Colonic mucosa (tissue), 4 donors: ENCODE data around the gene SMIM38. TPM values are rescaled to one million over a fixed set of nuclear protein-coding genes. Genes with fewer than 3 reads are reported as not detected.
A peak's percentile ranks its signal among the peaks of the same experiment; 100 is the strongest.

Experiments used
- DNase-seq: peaks from one replicate; pipeline ENCODE4 v3.0.0-alpha.2; 2020
- H3K27ac ChIP-seq: fragments of 200-600 bp; one replicate; pipeline ENCODE4 v1.8.0; 2021
- H3K27me3 ChIP-seq: fragments of 200-600 bp; one replicate; pipeline ENCODE4 v1.8.0; 2021
- H3K36me3 ChIP-seq: fragments of 200-600 bp; one replicate; pipeline ENCODE4 v1.8.0; 2021
- H3K4me1 ChIP-seq: fragments of 200-600 bp; one replicate; pipeline ENCODE4 v1.8.0; 2021; ENCODE audit warnings: mild to moderate bottlenecking
- H3K4me3 ChIP-seq: fragments of 200-600 bp; one replicate; pipeline ENCODE4 v1.8.0; 2021
- H3K9ac ChIP-seq, 2 donors: one replicate each; pipeline ENCODE4 v1.7.0; 2013; ENCODE audit warnings: control low read depth in 2 of 2, low read depth in 2 of 2, low read length in 2 of 2
- H3K9me3 ChIP-seq: fragments of 200-600 bp; one replicate; pipeline ENCODE4 v1.8.0; 2021
- intact Hi-C: fragments of 100-400 bp; cut with DNase I; formaldehyde crosslinking; loops from one replicate; pipeline ENCODE4 v1.14.1; 2022
- total RNA-seq, 2 donors: library from RNA; stranded (reverse); fragmentation: NEBNext Ultra II Directional in 1 of 2; extraction: Animal tissue kit (Norgen Biotek cat#: 25700) in 1 of 2; gene quantifications; one replicate each; pipeline ENCODE4 v1.2.1, GENCODE V29; 2021
- TF ChIP-seq, protein P1 (sequence below): fragments of 200-600 bp; IDR thresholded peaks from one replicate; pipeline ENCODE4 v1.8.0; 2022; ENCODE audit warnings: antibody characterized with exemption, mild to moderate bottlenecking
- donor health status: healthy.
- donor health status: DM: no; HTN: no; CAD: no.
- donor health status: DM: no; HTN: no; CAD: no.

Gene SMIM38
- total RNA-seq, 2 donors from 2014 or later, result 0.10 TPM; not detected in 1

DNA sequence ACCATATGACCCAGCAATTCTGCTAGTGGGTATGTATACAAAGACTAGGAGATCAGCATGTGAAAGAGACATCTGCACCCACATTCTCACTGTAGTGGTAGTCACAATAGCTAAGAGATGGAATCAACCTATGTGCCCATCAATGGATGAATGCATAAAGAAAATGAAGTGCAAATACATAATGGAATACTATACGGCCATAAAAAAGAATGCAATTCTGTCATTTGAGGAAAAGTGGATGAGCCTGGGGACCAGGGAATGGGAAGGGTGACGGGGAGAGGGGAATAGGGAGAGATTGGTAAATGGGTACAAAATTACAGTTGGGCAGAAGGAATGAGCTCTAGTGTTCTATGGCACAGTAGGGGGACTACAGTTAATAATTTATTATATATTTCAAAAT is 26.7 kb upstream of the SMIM38 start:
- Histone ChIP-seq H3K4me1 (no peaks in the 10 kb centered on the region), H3K9me3 (no peaks in the 10 kb centered on the region), H3K4me3 (no peak overlapping the region), H3K36me3 (no peaks in the 10 kb centered on the region), H3K9ac (no peak overlapping the region), H3K27ac (no peak overlapping the region), H3K27me3 (no peaks in the 10 kb centered on the region)
- intact Hi-C loops, result no loop called here
- TF ChIP-seq, protein P1, sequence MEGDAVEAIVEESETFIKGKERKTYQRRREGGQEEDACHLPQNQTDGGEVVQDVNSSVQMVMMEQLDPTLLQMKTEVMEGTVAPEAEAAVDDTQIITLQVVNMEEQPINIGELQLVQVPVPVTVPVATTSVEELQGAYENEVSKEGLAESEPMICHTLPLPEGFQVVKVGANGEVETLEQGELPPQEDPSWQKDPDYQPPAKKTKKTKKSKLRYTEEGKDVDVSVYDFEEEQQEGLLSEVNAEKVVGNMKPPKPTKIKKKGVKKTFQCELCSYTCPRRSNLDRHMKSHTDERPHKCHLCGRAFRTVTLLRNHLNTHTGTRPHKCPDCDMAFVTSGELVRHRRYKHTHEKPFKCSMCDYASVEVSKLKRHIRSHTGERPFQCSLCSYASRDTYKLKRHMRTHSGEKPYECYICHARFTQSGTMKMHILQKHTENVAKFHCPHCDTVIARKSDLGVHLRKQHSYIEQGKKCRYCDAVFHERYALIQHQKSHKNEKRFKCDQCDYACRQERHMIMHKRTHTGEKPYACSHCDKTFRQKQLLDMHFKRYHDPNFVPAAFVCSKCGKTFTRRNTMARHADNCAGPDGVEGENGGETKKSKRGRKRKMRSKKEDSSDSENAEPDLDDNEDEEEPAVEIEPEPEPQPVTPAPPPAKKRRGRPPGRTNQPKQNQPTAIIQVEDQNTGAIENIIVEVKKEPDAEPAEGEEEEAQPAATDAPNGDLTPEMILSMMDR, result no peak
- no peak for DNase-seq

DNA sequence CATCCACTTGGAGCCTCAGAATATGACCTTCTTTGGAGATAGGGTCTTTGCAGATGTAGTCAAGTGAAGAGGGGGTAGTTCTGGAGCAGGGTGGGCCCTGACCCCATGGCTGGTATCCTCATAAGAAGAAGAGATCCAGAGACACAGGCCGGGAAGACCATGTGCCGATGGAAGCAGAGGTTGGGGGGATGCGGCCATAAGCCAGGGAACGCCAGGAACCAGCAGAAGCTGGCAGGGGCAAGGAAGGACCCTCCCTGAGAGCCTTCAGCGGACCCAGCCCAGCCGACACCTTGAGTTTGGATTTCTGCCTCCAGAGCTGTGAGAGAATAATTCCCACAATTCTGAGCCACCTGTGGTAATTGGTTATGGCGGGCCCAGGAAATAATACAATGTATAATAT is 26.1 kb upstream of the SMIM38 start:
- H3K4me3 ChIP-seq, result no peak overlapping the region
- intact Hi-C loops, result no loop called here
- DNase-seq, result no peak

DNA sequence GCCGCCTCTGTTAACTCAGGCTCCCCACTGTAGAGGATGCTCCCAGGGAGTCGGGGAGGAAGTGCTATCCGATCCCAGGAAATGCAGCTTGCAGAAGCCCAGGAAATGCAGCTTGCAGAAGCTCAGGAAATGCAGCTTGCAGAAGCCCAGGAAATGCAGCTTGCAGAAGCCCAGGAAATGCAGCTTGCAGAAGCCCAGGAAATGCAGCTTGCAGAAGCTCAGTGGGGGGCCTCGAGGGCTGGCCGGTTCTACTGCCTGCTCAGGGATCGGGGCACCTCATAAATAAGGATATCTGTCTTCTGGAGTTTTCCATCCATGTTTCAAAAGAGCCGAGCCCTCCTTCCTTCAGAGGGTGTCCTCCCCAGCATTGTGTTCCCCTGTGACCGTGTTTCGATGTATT is 25.1 kb upstream of the SMIM38 start:
- intact Hi-C loops, result no loop called here
- no peak for DNase-seq
- no peak overlapping the region for H3K27ac ChIP-seq

More for the DNA sequence above, 26.1 kb upstream of the SMIM38 start:
- Histone ChIP-seq H3K36me3 (no peaks in the 10 kb centered on the region), H3K9me3 (no peaks in the 10 kb centered on the region), H3K27ac (no peak overlapping the region), H3K4me1 (no peaks in the 10 kb centered on the region), H3K27me3 (no peaks in the 10 kb centered on the region), H3K9ac (no peak overlapping the region)
- TF ChIP-seq, protein P1, result no peak

DNA sequence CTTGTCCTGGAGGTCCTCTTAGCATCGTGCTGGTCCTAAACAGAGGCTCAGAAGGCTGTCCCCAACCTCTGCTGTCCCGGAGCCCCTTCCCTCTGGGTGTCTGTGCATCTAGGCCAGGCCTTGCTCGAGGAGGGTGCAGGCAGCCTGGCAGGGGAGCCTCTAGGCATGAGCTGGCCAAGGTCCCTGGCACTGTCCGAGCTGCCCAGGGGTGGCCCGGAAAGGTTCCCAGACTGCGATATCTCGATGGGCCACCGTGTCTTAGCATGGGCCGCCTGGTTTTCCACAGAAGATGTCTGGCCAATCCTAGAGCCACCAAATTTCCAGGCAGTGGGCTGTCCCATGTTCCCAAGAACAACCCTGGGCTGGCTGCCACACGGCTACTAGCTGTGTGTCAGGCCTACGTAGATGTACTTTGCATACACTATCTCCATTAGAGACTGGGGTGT is 24.6 kb upstream of the SMIM38 start:
- no peak overlapping the region for H3K4me3 ChIP-seq
- no peaks in the 10 kb centered on the region for H3K27me3 ChIP-seq
- H3K9ac ChIP-seq, result no peak overlapping the region
- H3K4me1 ChIP-seq, result no peaks in the 10 kb centered on the region
- no peaks in the 10 kb centered on the region for H3K36me3 ChIP-seq
- intact Hi-C loops, result no loop called here
- DNase-seq, result no peak
- H3K9me3 ChIP-seq, result no peaks in the 10 kb centered on the region
- H3K27ac ChIP-seq, result no peak overlapping the region
- TF ChIP-seq, protein P1, result no peak

More for the DNA sequence above, 25.1 kb upstream of the SMIM38 start:
- Histone ChIP-seq H3K27me3 (no peaks in the 10 kb centered on the region), H3K4me3 (no peak overlapping the region), H3K9ac (no peak overlapping the region), H3K9me3 (no peaks in the 10 kb centered on the region), H3K4me1 (no peaks in the 10 kb centered on the region), H3K36me3 (no peaks in the 10 kb centered on the region)
- TF ChIP-seq, protein P1, result no peak

DNA sequence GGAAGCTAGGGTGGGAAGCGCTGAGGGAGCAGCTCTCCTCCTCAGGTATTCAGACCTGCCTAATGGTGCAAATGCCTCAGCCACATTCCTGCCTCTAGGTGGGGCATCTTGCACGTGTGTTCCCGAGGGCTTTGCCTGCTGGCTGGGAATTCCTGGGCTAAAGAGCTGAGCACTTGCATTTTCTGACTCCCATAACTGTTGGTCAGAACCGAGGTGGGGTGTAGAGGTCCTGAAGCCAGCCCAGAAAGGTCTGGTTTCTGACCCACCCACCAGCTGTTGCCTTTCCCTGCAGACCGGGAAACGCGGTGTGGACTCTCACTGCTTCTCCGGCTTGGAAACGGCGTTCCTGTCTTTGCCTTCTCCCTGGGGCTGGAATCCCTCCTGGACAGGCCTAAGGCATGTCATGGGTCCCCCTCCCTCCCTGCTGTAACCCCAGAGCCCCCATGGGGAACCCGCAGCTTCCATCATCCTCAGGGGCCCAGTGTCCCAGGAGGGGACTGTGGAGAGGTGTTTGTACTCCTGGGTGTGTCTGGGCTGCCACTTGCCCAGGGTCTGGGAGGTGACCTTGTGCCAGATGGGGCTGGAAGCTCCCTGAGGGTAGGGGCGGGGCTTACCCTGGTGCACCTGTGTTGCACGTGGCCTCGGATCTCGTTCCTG is 24.0 kb upstream of the SMIM38 start:
- H3K36me3 ChIP-seq, result no peaks in the 10 kb centered on the region
- no peak overlapping the region for H3K9ac ChIP-seq
- TF ChIP-seq, protein P1, result peak; percentile 81
- H3K27me3 ChIP-seq, result no peaks in the 10 kb centered on the region
- no peak overlapping the region for H3K27ac ChIP-seq
- no peaks in the 10 kb centered on the region for H3K9me3 ChIP-seq
- DNase-seq, result peak; percentile 85
- no peaks in the 10 kb centered on the region for H3K4me1 ChIP-seq
- H3K4me3 ChIP-seq, result no peak overlapping the region
- intact Hi-C loops, result no loop called here
